GM12878 (cell line): ENCODE results near the gene PPP1CA. TPM values are rescaled to one million over a fixed set of nuclear protein-coding genes. Genes with fewer than 3 reads are reported as not detected.

Experiments
- ATF3 ChIP-seq: IDR thresholded peaks from 2 replicates; pipeline ENCODE4 v1.6.1; 2011; ENCODE audit warnings: low read depth, mild to moderate bottlenecking, low read length, moderate library complexity, borderline replicate concordance; ENCODE audit errors: extremely low read depth
- ATF7 ChIP-seq: fragments of 450-650 bp; IDR thresholded peaks from 2 replicates; pipeline ENCODE4 v1.6.1; 2016; ENCODE audit warnings: low read depth, mild to moderate bottlenecking
- CREB1 ChIP-seq: IDR thresholded peaks from 2 replicates; pipeline ENCODE4 v1.6.1; 2012; ENCODE audit warnings: low read depth, mild to moderate bottlenecking, inconsistent platforms
- CREM ChIP-seq: IDR thresholded peaks from 2 replicates; pipeline ENCODE4 v1.6.1; 2014; ENCODE audit warnings: antibody characterized with exemption, low read depth
- ELK1 ChIP-seq: IDR thresholded peaks from 2 replicates; pipeline ENCODE4 v1.6.1; 2012; ENCODE audit warnings: low read depth, low read length, improper control_type of control experiment
- EZH2 ChIP-seq: IDR thresholded peaks from 2 replicates; pipeline ENCODE4 v1.6.1; 2012; ENCODE audit warnings: low read depth, mild to moderate bottlenecking, control low read depth, inconsistent platforms, low read length, borderline replicate concordance; ENCODE audit not compliant: control insufficient read depth
- GATAD2B ChIP-seq: fragments of 450-650 bp; conservative IDR thresholded peaks from 2 replicates; pipeline ENCODE4 v1.6.1; 2017; ENCODE audit warnings: low read depth, mild to moderate bottlenecking, moderate library complexity
- HDGF ChIP-seq: fragments of 450-650 bp; IDR thresholded peaks from 2 replicates; pipeline ENCODE4 v1.6.1; 2016; ENCODE audit warnings: antibody characterized with exemption
- IKZF1 ChIP-seq: fragments of 450-650 bp; conservative IDR thresholded peaks from 2 replicates; pipeline ENCODE4 v1.6.1; 2017; ENCODE audit warnings: antibody characterized with exemption, mild to moderate bottlenecking
- IKZF2 ChIP-seq, 2 experiments: fragments of 450-650 bp; IDR thresholded peaks; 2 replicates each; pipeline ENCODE4 v1.6.1; 2017; ENCODE audit warnings: mild to moderate bottlenecking in 2 of 2, moderate library complexity in 2 of 2
- MLLT1 ChIP-seq: fragments of 450-650 bp; IDR thresholded peaks from 2 replicates; pipeline ENCODE4 v1.6.1; 2016; ENCODE audit warnings: mild to moderate bottlenecking
- MTA2 ChIP-seq: fragments of 450-650 bp; IDR thresholded peaks from 2 replicates; pipeline ENCODE4 v1.6.1; 2016; ENCODE audit warnings: low read depth, mild to moderate bottlenecking, moderate library complexity
- NFXL1 ChIP-seq: fragments of 450-650 bp; IDR thresholded peaks from 2 replicates; pipeline ENCODE4 v1.6.1; 2017; ENCODE audit warnings: antibody characterized with exemption, mild to moderate bottlenecking, borderline replicate concordance
- NR2F1 ChIP-seq: fragments of 450-650 bp; conservative IDR thresholded peaks from 2 replicates; pipeline ENCODE4 v1.6.1; 2017; ENCODE audit warnings: mild to moderate bottlenecking
- PAX5 ChIP-seq: IDR thresholded peaks from 2 replicates; pipeline ENCODE4 v1.6.1; 2011; ENCODE audit warnings: low read depth, low read length, borderline replicate concordance
- PAX8 ChIP-seq: fragments of 450-650 bp; IDR thresholded peaks from 2 replicates; pipeline ENCODE4 v1.6.1; 2017; ENCODE audit warnings: mild to moderate bottlenecking, moderate library complexity
- PKNOX1 ChIP-seq: fragments of 450-650 bp; IDR thresholded peaks from 2 replicates; pipeline ENCODE4 v1.6.1; 2016; ENCODE audit warnings: mild to moderate bottlenecking
- POU2F2 ChIP-seq: IDR thresholded peaks from 3 replicates; pipeline ENCODE4 v1.6.1; 2011; ENCODE audit warnings: low read depth, mild to moderate bottlenecking, low read length, borderline replicate concordance
- RELA ChIP-seq: fragments of 450-650 bp; IDR thresholded peaks from 2 replicates; pipeline ENCODE4 v1.8.0; 2014; ENCODE audit warnings: borderline replicate concordance; ENCODE audit not compliant: partially characterized antibody
- RELB ChIP-seq: fragments of 450-650 bp; IDR thresholded peaks from 2 replicates; pipeline ENCODE4 v1.6.1; 2017; ENCODE audit warnings: low read depth, mild to moderate bottlenecking, moderate library complexity
- SMAD1 ChIP-seq: fragments of 450-650 bp; IDR thresholded peaks from 2 replicates; pipeline ENCODE4 v1.6.1; 2018; ENCODE audit warnings: mild to moderate bottlenecking, low read depth; ENCODE audit not compliant: partially characterized antibody
- STAT1 ChIP-seq: fragments of 450-650 bp; conservative IDR thresholded peaks from 2 replicates; pipeline ENCODE4 v1.6.1; 2014; ENCODE audit warnings: antibody characterized with exemption, mild to moderate bottlenecking
- TAF1 ChIP-seq: IDR thresholded peaks from 2 replicates; pipeline ENCODE4 v1.6.1; 2011; ENCODE audit warnings: mild to moderate bottlenecking, low read depth, low read length, borderline replicate concordance
- TARDBP ChIP-seq: IDR thresholded peaks from 2 replicates; pipeline ENCODE4 v1.6.1; 2016; ENCODE audit warnings: borderline replicate concordance
- WRNIP1 ChIP-seq: IDR thresholded peaks from 2 replicates; pipeline ENCODE4 v1.6.1; 2011; ENCODE audit warnings: low read depth, low read length, improper control_type of control experiment, borderline replicate concordance
- ZNF217 ChIP-seq: fragments of 450-650 bp; IDR thresholded peaks from 2 replicates; pipeline ENCODE4 v1.6.1; 2017; ENCODE audit warnings: antibody characterized with exemption, mild to moderate bottlenecking
- polyA plus RNA-seq, 11 experiments: library from polyadenylated mRNA; depleted of rRNA in 4 of 11; unstranded in 6 of 11; stranded (reverse) in 5 of 11; fragments of >200 nt; fragmentation: Nextera tagmentation in 4 of 11; fragmentation: Illumina TruSeq in 1 of 11; extraction: Ambion mirVana in 4 of 11; extraction: Trizol in 1 of 11; gene quantifications; 1 replicate in 1 of 11; 2 replicates in 10 of 11; pipeline versions ENCODE4 v1.2.1 to v1.2.3, GENCODE V29; 2011 to 2016; ENCODE audit warnings: inconsistent platforms in 2 of 11, missing spikeins in 2 of 11, low read depth in 1 of 11
- total RNA-seq, 4 experiments: library from RNA; depleted of rRNA in 3 of 4; stranded (reverse); fragments of >200 nt in 3 of 4; fragmentation: Illumina TruSeq in 1 of 4; extraction: Trizol in 1 of 4; gene quantifications; 2 replicates each; pipeline versions ENCODE4 v1.2.1 to v1.2.3, GENCODE V29; 2013 to 2021

The PPP1CA gene
- total and polyA plus RNA-seq, 10 of the 15 experiments (the other 5 are each of a cell fraction or from before 2014, with no cell fraction given), result 26.4 to 458 (median 240) TPM

- no peak for TF ChIP-seq ATF3
- peak; percentile 51; the same call in 1 of the 2 replicates for TF ChIP-seq CREM
- 0 out of 2 replicates have a peak, but pooled peaks have one; percentile 89 for TF ChIP-seq HDGF
- TF ChIP-seq WRNIP1, result 0 out of 2 replicates have a peak, but pooled peaks have one; percentile 40
- no peak for TF ChIP-seq EZH2
- TF ChIP-seq STAT1, result 0 out of 2 replicates have a peak, but pooled peaks have one; percentile 17
- peak; percentile 90 for TF ChIP-seq POU2F2
- peak; percentile 79; the same call in 1 of the 2 replicates for TF ChIP-seq GATAD2B
- peak; percentile 70 to 78 for TF ChIP-seq IKZF2 (IDR thresholded peaks at IDR 0.05)
- TF ChIP-seq NR2F1, result peak; percentile 85
- TF ChIP-seq TARDBP, result peak; percentile 81; the same call in 1 of the 2 replicates
- TF ChIP-seq MLLT1, result peak; percentile 80
- peak; percentile 48 for TF ChIP-seq SMAD1
- TF ChIP-seq PAX5, result peak; percentile 84
- peak; percentile 86 for TF ChIP-seq NFXL1
- TF ChIP-seq RELB, result peak; percentile 72; the same call in 1 of the 2 replicates
- TF ChIP-seq TAF1, result peak; percentile 54; the same call in 1 of the 2 replicates
- TF ChIP-seq PAX8, result no peak
- TF ChIP-seq CREB1, result no peak
- no peak for TF ChIP-seq ZNF217
- 0 out of 2 replicates have a peak, but pooled peaks have one; percentile 23 for TF ChIP-seq PKNOX1
- peak; percentile 57 for TF ChIP-seq ELK1
- TF ChIP-seq RELA, result no peak
- peak; percentile 62 for TF ChIP-seq MTA2
- TF ChIP-seq ATF7, result peak; percentile 64
- peak; percentile 78; the same call in 1 of the 2 replicates for TF ChIP-seq IKZF1
Observed at GRCh38 chr11:67436459-67437081, 34.9 kb upstream of the PPP1CA start (continued).
